M059J (cell line): ENCODE data around the gene NPRL2. TPM values are rescaled to one million over a fixed set of nuclear protein-coding genes. Genes with fewer than 3 reads are reported as not detected.

Experiments used
- DNase-seq: peaks from one replicate; pipeline ENCODE4 v3.0.0-alpha.2; 2012; ENCODE audit warnings: low read depth
- total RNA-seq: library from RNA; depleted of rRNA; stranded (reverse); fragments of >200 nt; shearing (Covaris generic); gene quantifications from 2 replicates; pipeline ENCODE4 v1.2.3, GENCODE V29; 2014

NPRL2 gene
- total RNA-seq, 1 experiment from 2014 or later, result 15.6 TPM

DNA sequence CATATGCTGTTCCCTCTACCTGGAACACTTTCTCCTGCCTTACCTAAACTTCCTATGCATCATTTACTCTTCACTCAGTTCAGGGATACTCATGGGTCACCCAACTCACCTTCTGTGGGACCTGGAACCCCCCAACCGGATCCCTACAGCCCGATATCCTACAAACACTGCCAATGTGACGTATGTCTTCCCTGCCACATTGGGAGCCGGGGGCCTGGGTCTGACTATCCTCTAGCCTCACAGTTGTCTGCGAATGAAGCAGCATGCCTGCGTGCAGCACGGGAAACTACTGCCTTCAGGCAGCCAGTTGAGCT lies 405 bp downstream of the NPRL2 start:
- DNase-seq, result no peak

DNA sequence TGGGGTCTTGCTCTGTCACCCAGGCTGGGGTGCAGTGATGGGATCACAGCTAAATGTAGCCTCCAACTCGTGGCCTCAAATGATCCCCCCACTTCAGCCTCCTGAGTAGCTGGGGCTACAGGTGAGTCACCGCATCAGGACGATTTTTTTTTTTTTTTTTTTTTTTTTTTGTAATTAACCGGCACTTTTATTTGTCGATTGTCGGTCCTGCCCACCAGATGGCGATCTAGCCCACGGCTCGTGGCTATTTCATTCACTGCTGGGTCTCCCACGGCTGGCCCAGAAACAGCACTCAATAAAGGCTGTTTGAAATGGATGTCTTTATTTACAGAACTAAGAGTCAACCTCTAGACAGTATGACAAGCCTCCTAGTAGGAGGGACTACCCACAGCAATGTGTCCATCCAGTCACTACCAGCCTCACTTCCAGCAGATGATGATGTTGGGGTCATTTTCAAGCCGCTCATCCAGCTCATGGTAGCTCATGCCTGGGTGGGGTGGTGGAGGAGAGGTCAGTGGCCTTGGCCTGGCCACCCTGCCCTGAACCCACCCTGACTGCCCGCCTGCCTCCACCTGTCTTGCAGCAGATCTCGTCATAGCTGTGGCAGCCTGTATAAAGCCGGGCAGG lies 3.3 kb downstream of the NPRL2 start:
- DNase-seq, result peak; percentile 72

GRCh38 chr3:50345586-50346234 lies 4.9 kb downstream of the NPRL2 start, which contains the start of gene ZMYND10:
TSS of gene ZMYND10 (minus strand) at chr3:50345732. CDS start at chr3:50345579, 153 bp downstream.
- DNase-seq, result peak; percentile 56

DNA sequence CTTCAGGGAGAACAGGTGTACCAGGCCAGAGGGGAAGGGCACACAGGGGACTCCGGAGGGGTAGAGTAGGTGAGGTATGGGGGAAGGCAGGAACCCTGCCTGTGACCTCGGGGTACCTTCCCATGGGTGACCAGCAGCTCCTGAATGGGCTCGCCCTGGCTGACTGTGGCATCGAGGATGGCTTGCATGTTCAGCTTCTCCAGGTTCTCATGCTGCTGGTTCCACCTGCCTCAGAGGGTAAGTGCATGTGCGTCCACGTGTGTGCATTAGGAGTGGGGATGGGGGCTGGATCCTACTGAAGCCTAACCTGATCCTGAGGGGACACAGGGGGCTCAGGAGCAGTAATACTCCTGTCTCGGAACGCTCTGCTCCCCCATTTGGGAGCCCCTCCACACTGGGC lies 5.6 kb downstream of the NPRL2 start:
- DNase-seq, result no peak

GRCh38 chr3:50342813-50343633 lies 7.6 kb downstream of the NPRL2 start:
- no peak for DNase-seq

- no peak for DNase-seq
Measured at GRCh38 chr3:50341996-50342650, 8.5 kb downstream of the NPRL2 start.

DNA sequence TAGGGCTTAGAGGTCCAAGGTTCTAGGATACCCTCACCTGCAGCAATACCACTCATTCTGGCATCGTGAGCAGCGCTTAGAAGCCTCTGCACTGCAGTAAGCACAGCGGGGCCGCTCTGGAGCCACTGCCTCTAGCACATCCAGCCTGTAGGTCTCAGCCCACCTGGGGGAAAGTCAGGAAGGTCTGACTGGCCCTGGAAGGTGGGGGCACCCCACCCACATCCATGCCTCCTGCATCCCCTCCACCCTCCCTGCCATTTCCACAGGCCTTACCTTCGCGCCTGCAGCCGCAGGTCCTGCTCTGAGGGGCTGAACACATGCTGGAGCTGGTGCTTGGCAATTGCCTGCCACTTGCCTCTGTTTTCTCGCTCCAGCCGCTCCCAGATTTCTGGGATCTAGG lies 9.0 kb downstream of the NPRL2 start:
- no peak for DNase-seq

DNA sequence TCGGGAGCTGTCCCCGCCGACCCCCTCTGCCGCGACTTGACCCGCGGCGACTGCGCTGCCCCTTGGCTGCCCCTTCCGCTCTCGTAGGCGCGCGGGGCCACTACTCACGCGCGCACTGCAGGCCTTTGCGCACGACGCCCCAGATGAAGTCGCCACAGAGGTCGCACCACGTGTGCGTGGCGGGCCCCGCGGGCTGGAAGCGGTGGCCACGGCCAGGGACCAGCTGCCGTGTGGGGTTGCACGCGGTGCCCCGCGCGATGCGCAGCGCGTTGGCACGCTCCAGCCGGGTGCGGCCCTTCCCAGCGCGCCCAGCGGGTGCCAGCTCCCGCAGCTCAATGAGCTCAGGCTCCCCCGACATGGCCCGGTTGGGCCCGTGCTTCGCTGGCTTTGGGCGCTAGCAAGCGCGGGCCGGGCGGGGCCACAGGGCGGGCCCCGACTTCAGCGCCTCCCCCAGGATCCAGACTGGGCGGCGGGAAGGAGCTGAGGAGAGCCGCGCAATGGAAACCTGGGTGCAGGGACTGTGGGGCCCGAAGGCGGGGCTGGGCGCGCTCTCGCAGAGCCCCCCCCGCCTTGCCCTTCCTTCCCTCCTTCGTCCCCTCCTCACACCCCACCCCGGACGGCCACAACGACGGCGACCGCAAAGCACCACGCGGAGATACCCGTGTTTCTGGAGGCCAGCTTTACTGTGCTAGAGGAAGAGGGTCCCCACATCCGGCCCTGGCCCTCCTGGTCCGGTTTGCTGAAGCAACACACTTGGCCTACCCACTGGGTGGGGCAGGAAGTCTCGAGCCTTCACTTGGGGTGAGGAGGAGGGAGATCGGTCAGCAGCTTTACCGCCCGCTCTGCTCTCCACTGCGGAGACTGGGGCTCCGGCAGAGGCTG lies 9.9 kb downstream of the NPRL2 start, which contains the start of gene RASSF1:
Gene RASSF1, minus strand, starts transcription at position 389 of the 882 bp plus-strand sequence. Its CDS starts 31 bp downstream, at position 358.
- no peak for DNase-seq

DNA sequence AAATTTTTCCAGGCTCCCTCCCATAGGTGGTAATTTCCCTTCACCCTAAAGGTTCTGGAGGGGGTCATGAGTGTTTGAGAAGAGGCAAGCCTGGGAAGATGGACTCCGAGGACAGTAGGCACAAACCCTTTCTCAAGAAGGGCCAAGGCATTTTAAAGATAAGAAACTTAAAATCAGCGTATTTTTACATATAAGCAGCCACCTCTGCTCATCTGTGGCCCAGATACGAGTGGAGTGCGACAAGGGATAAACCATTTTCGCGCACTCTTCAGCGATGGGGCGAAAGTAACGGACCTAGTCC lies 10.5 kb downstream of the NPRL2 start:
- DNase-seq, result no peak

- DNase-seq, result no peak
Measured at GRCh38 chr3:50339485-50340146, 11.0 kb downstream of the NPRL2 start.

- no peak for DNase-seq
Measured at GRCh38 chr3:50338965-50339364, 11.6 kb downstream of the NPRL2 start.

GRCh38 chr3:50337175-50337861 lies 13.3 kb downstream of the NPRL2 start:
- peak; percentile 97 for DNase-seq

- DNase-seq, result peak; percentile 44
Measured at GRCh38 chr3:50336452-50337174, 14.0 kb downstream of the NPRL2 start.

DNA sequence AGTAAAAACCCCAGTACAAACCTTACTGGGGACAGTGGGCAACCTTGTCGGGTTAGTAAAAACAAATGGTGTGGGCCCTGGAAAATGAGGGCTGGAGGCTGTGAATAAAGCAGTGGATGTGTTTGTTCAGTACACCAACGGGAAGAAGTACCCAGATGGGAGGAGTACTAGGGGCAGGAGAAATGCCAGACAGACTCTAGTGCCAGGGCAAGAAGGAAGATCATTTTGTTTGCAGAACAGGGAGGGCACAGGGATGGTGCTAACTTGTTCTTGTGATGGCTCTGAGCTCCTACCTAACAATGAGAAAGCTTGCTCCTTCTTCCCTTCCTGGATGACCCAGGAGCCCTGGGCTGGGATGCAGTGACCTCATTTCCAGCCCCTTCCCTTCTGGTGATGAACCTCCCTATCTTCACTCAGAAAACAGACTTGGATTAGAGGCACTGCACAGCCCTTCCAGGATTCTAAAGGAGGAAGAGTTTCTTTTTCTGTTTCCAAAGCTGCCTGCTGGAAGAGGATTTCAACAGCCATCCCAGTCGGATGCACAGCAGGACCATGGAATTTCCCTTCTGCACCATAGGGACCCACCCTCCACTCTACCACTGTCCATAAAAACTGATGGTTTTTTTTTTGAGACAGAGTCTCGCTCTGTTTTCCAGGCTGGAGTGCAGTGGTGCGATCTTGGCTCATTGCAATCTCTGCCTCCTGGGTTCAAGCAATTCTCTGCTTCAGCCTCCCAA lies 16.1 kb downstream of the NPRL2 start:
- no peak for DNase-seq

DNA sequence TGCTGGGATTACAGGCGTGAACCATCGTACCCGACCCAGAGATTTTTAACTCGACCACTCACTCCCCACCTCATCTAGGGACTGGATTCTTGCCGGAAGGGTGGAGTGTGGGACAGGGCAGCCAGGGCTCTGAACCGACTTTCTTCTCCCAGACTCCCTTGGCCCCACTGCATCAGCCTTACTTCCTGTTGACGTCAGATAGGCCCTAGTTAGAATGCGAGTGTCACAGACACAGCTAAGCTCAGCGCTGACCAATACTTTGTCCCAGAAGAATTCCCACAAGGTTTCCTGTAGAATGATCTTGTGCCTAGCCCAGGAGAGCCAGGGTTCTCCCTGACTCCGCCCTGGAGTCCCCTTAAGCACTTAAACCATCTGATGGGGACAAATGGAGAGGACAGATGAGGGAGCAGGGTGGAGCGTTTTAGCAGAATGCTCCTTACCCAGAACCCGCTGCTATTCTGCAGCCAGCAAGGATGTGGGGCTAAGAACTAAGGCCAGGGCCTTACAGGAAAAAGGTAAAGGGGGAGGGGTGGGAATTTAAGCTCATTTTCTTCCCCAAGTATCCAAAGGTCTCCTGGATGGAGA lies 16.7 kb downstream of the NPRL2 start:
- DNase-seq, result no peak

- DNase-seq, result no peak
Measured at GRCh38 chr3:50331364-50331907, 19.1 kb downstream of the NPRL2 start.

- DNase-seq, result no peak
Measured at GRCh38 chr3:50330330-50330729, 20.2 kb downstream of the NPRL2 start.
